ENCODE data around the gene OR14C36.

Gene OR14C36

DNA sequence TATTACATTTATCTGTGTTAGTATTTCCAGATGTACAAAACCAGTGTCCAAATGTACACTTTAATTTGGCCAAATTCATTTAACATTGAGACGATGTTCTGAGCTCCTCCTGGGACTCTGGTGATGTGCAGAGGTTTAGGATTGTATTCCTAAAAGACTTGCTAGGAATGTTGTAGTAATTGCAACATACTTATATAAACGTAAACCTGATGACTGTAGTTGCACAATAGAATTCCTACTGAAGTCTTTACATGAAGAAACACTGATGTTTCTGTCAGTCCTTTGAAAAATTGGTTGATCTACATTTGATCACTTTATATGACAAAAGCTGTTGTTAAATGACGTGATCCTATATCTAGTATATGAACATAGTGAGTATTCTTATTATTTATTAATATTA lies 5.1 kb upstream of the OR14C36 start:
- H3K4me3 ChIP-seq (ENCODE audit: low read depth, low read length): no peak overlapping the region
- in situ Hi-C loops (cut with HindIII; ENCODE audit: low sequenced_read_pairs): no loop called here
- no peak for DNase-seq (ENCODE audit: low read depth)
- TF ChIP-seq, protein P1, sequence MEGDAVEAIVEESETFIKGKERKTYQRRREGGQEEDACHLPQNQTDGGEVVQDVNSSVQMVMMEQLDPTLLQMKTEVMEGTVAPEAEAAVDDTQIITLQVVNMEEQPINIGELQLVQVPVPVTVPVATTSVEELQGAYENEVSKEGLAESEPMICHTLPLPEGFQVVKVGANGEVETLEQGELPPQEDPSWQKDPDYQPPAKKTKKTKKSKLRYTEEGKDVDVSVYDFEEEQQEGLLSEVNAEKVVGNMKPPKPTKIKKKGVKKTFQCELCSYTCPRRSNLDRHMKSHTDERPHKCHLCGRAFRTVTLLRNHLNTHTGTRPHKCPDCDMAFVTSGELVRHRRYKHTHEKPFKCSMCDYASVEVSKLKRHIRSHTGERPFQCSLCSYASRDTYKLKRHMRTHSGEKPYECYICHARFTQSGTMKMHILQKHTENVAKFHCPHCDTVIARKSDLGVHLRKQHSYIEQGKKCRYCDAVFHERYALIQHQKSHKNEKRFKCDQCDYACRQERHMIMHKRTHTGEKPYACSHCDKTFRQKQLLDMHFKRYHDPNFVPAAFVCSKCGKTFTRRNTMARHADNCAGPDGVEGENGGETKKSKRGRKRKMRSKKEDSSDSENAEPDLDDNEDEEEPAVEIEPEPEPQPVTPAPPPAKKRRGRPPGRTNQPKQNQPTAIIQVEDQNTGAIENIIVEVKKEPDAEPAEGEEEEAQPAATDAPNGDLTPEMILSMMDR (IDR thresholded peaks at IDR 0.05; ENCODE audit: low read depth, low read length, missing control alignments): no peak

DNA sequence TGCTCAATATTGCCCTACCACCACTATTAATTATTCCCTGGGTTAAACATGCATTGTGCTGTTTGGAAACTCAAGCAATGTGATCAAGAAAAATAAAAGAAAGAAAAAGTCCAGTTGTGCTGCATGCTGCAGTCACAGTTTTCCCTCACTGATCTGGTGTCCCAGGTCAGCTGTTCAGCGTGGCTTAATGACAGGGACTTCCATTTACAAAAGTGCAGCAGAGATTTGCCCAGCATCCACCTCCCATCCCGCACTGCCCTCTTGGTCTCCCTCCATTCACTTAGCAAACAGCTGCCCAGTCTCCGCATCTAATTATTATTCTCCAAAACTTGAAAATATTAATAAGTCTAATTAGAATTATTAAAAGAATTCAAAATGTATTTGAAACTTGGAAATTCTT lies 10.8 kb downstream of the OR14C36 start:
- no peak for DNase-seq (ENCODE audit: low read depth)
- TF ChIP-seq, protein P1 (IDR thresholded peaks at IDR 0.05; ENCODE audit: low read depth, low read length, missing control alignments): no peak
- in situ Hi-C loops (cut with HindIII; ENCODE audit: low sequenced_read_pairs): no loop called here
- H3K4me3 ChIP-seq (ENCODE audit: low read depth, low read length): no peak overlapping the region

DNA sequence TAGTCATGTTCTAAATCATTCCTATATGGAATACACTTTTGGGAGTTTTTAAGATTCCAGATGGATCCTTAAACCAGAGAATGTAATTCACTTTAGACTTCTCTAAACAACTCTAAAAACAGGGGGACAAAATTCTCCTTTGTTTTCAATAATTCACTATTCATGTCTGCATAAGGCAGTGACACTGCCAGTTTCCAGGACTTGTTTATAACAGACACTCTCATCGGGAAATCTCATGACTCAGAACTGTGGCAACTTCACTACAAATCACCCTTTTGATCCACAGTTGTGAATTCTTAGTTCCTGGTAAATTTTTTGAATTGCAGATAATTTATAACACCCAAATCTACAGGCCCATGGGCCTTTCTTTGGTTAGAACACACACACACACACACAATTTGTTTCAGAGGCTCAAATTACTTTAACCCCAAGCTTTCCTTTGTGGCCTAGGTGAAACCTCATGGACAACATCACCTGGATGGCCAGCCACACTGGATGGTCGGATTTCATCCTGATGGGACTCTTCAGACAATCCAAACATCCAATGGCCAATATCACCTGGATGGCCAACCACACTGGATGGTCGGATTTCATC lies 12.6 kb downstream of the OR14C36 start, which contains the start of gene OR2T4:
TSS of gene OR2T4 (plus strand) at position 545 of the 595 bp plus-strand sequence. CDS start at position 545, 0 bp downstream.
- in situ Hi-C loops (cut with HindIII; ENCODE audit: low sequenced_read_pairs): loop anchor here (5.0 kb wide), 1 partner anchor 51 kb away; no protein-coding TSS in a partner anchor
- DNase-seq (ENCODE audit: low read depth): no peak
- TF ChIP-seq, protein P1 (IDR thresholded peaks at IDR 0.05; ENCODE audit: low read depth, low read length, missing control alignments): no peak
- no peak within 1 kb of the TSS for H3K4me3 ChIP-seq (ENCODE audit: low read depth, low read length)

DNA sequence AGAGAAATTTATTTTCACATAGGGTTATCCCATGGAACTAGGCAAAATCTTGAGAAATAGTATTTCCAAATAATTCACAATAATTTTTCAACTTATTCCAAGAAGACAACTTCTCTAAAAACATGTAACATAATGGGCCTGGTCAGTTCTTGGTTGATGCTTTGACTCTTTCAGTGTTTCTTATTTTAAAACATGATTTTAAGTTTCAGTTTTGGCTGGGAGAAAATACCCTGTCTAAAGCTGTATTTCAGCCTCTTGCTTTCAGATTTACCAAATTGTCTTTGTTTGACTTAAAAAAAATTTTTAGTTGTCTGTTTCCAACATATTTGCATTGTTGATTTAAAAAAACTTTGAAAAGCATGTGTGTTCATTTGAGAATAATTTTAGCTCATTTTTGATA lies 18.0 kb downstream of the OR14C36 start:
- TF ChIP-seq, protein P1 (IDR thresholded peaks at IDR 0.05; ENCODE audit: low read depth, low read length, missing control alignments): no peak
- in situ Hi-C loops (cut with HindIII; ENCODE audit: low sequenced_read_pairs): no loop called here
- H3K4me3 ChIP-seq (ENCODE audit: low read depth, low read length): no peak overlapping the region
- DNase-seq (ENCODE audit: low read depth): no peak

DNA sequence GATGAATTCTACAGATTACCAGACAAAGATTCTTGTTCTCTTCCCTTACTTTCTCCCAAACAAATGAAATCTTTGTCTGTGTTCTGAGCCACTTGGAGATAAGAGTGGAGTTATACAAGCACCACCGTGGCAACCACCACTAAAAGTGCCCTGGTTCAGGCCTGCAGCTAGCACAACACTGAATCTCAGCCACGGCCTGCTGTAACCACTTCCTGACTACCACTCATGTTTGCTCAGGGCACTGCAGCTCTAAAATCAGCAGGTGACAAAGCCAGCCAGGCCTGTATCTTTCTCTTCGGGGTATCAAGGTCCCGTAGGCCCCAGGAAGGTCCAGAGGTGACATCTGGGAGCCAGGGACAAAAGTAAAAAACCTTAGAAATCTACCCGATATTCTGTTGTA lies 23.8 kb downstream of the OR14C36 start:
- H3K4me3 ChIP-seq (ENCODE audit: low read depth, low read length): no peak overlapping the region
- in situ Hi-C loops (cut with HindIII; ENCODE audit: low sequenced_read_pairs): no loop called here
- TF ChIP-seq, protein P1 (IDR thresholded peaks at IDR 0.05; ENCODE audit: low read depth, low read length, missing control alignments): no peak
- DNase-seq (ENCODE audit: low read depth): no peak

DNA sequence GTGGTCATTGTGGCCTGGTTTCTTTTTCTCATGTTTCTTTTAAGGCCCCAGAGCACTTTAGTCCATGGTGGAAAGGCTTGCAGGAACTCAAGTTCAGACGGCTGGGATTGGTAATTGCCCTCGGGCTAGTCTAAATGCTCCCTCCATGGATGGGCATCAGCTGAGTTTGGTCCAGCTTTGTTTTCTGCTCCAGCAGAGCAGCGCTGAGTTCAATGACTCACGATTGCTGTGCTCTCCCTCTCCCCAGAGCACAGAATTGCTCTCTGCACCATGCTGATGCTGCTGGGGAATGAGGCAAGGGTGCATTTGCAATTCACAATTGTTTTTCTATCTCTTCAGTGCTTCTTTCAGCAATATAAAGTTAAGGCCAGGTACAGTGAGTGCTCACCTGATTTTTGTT lies 25.2 kb downstream of the OR14C36 start:
- DNase-seq (ENCODE audit: low read depth): no peak
- H3K4me3 ChIP-seq (ENCODE audit: low read depth, low read length): no peak overlapping the region
- in situ Hi-C loops (cut with HindIII; ENCODE audit: low sequenced_read_pairs): no loop called here
- TF ChIP-seq, protein P1 (IDR thresholded peaks at IDR 0.05; ENCODE audit: low read depth, low read length, missing control alignments): no peak
